PC-9 (cell line): Measurements from ENCODE around the gene C19orf25. TPM values are rescaled to one million over a fixed set of nuclear protein-coding genes. Genes with fewer than 3 reads are reported as not detected.

Experiments
- BruUV-seq: library from RNA; stranded (reverse); fragments of 400-500 nt; replicated peaks from 2 replicates; lab custom pipeline; 2021; lab: Mats Ljungman, UMichigan
- CTCF ChIA-PET: fragments of 300-600 bp; sonication (Branson Sonifier 250); formaldehyde crosslinking; loops from one replicate; lab custom pipeline; 2022; ENCODE audit warnings: antibody characterized with exemption; lab: Charles Lee
- POLR2A ChIA-PET: fragments of 300-600 bp; sonication (Branson Sonifier 250); formaldehyde crosslinking; loops from one replicate; lab custom pipeline; 2022; ENCODE audit warnings: antibody characterized with exemption; ENCODE audit not compliant: unreplicated experiment; lab: Charles Lee
- DNase-seq, 2 experiments: peaks; one replicate each; pipeline versions ENCODE4 v3.0.0 to v3.0.0-alpha.2; 2015 to 2022; ENCODE audit warnings: mixed read lengths in 1 of 2
- H2AFZ ChIP-seq: fragments of 200-600 bp; sonication (generic); 2 replicates; pipeline ENCODE4 v1.8.1; 2017; ENCODE audit warnings: antibody characterized with exemption
- H3F3A ChIP-seq: fragments of 200-600 bp; sonication (generic); 2 replicates; pipeline ENCODE4 v1.8.1; 2017; ENCODE audit warnings: antibody characterized with exemption, mild to moderate bottlenecking, low read depth; ENCODE audit not compliant: insufficient read depth
- H3K27ac ChIP-seq: fragments of 200-600 bp; sonication (generic); 2 replicates; pipeline ENCODE4 v1.6.1; 2016; ENCODE audit warnings: mixed run types
- H3K27me3 ChIP-seq: fragments of 200-600 bp; sonication (generic); 2 replicates; pipeline ENCODE4 v1.6.1; 2016; ENCODE audit warnings: low read depth, mixed run types; ENCODE audit not compliant: insufficient read depth
- H3K36me3 ChIP-seq: fragments of 200-600 bp; sonication (generic); 2 replicates; pipeline ENCODE4 v1.6.1; 2016; ENCODE audit warnings: low read depth, mixed run types
- H3K4me1 ChIP-seq: fragments of 200-600 bp; sonication (generic); replicated peaks from 2 replicates; pipeline ENCODE4 v1.6.1; 2016; ENCODE audit warnings: mixed run types; ENCODE audit not compliant: insufficient read depth
- H3K4me2 ChIP-seq: fragments of 200-600 bp; sonication (generic); 2 replicates; pipeline ENCODE4 v1.6.1; 2017; ENCODE audit warnings: mixed run types
- H3K4me3 ChIP-seq: fragments of 200-600 bp; sonication (generic); 2 replicates; pipeline ENCODE4 v1.6.1; 2016; ENCODE audit warnings: mixed run types
- H3K79me2 ChIP-seq: fragments of 200-600 bp; sonication (generic); 2 replicates; pipeline ENCODE4 v1.6.1; 2017; ENCODE audit warnings: low read depth, mixed run types
- H3K9me2 ChIP-seq: fragments of 200-600 bp; sonication (generic); 2 replicates; pipeline ENCODE4 v1.8.1; 2017; ENCODE audit warnings: mild to moderate bottlenecking; ENCODE audit not compliant: insufficient read depth
- H3K9me3 ChIP-seq: fragments of 200-600 bp; sonication (generic); 2 replicates; pipeline ENCODE4 v1.8.1; 2016; ENCODE audit warnings: low read depth; ENCODE audit not compliant: insufficient read depth
- H4K20me1 ChIP-seq: fragments of 200-600 bp; sonication (generic); 2 replicates; pipeline ENCODE4 v1.8.1; 2017; ENCODE audit not compliant: insufficient read depth
- CTCF ChIP-seq: fragments of 200-600 bp; sonication (generic); conservative IDR thresholded peaks from 2 replicates; pipeline ENCODE4 v1.6.1; 2017; ENCODE audit warnings: mixed run types, antibody characterized with exemption, mild to moderate bottlenecking, moderate library complexity
- EZH2 ChIP-seq: fragments of 200-600 bp; sonication (generic); IDR thresholded peaks from 2 replicates; pipeline ENCODE4 v1.8.0; 2017; ENCODE audit warnings: antibody characterized with exemption, low read depth
- intact Hi-C: fragments of 100-400 bp; cut with micrococcal nuclease; formaldehyde crosslinking; loops from one replicate; pipeline ENCODE4 v1.10.0; 2022; ENCODE audit not compliant: unreplicated experiment
- total RNA-seq: library from RNA; stranded (reverse); gene quantifications from 2 replicates; pipeline ENCODE4 v1.2.3, GENCODE V29; 2021

C19orf25 gene
- total RNA-seq, 1 experiment from 2014 or later: 28.0 TPM

GRCh38 chr19:1495051-1495798 lies 16.2 kb upstream of the C19orf25 start:
- TF ChIP-seq EZH2 (no peak), CTCF (no peak)
- H3K4me1 ChIP-seq: peaks cover 13% of the 10 kb centered on the region
- DNase-seq: no peak
- H3K9me3 ChIP-seq: no peaks in the 10 kb centered on the region
- no peaks in the 10 kb centered on the region for H3K27me3 ChIP-seq
- H4K20me1 ChIP-seq: no peaks in the 10 kb centered on the region
- ChIA-PET POLR2A (no interaction called here), CTCF (no interaction called here)
- H3K36me3 ChIP-seq: no peaks in the 10 kb centered on the region
- H3K9me2 ChIP-seq: no peaks in the 10 kb centered on the region
- H2AFZ ChIP-seq: no peak overlapping the region
- BruUV-seq: no TSS peak
- H3K79me2 ChIP-seq: peaks cover 11% of the 10 kb centered on the region
- no peaks in the 10 kb centered on the region for H3F3A ChIP-seq
- no peak overlapping the region for H3K4me3 ChIP-seq
- H3K27ac ChIP-seq: no peak overlapping the region
- H3K4me2 ChIP-seq: no peak overlapping the region
- intact Hi-C loops: no loop called here

DNA sequence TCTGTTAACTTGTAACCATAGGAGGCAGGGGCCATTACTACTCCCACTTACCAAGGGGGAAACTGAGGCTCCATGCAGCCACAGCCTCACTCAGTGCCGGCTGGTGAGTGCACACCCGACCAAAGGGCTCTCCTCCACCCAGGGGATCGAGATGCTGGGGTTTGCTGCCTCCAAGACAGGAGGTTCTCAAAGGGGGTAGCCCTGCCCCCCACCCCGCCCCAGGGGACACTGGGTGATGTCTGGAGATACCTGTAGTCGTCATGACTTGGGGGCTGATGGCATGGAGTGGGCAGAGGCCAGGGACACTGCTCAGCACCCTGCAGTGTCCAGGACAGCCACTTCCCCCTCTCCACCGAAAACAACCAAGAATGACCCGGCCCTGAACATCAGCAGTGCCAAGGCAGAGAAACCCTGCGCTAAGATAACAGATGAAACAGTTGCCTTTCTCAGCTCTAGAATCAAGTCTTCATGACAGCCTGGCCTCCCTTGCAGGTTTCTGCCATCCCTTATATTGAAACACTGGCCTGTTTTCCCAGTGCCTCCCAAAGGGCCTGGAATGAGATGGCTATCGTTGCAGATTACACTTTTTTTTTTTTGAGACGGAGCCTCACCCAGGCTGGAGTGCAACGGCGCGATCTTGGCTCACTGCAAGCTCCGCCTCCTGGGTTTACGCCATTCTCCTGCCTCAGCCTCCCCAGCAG lies 15.2 kb upstream of the C19orf25 start:
- Histone ChIP-seq H3K4me2 (no peak overlapping the region), H4K20me1 (no peaks in the 10 kb centered on the region), H3F3A (no peaks in the 10 kb centered on the region), H3K9me3 (no peaks in the 10 kb centered on the region), H3K9me2 (no peaks in the 10 kb centered on the region), H3K27ac (no peak overlapping the region), H3K4me1 (peaks cover 13% of the 10 kb centered on the region), H3K36me3 (no peaks in the 10 kb centered on the region), H2AFZ (no peak overlapping the region), H3K79me2 (peaks cover 11% of the 10 kb centered on the region), H3K4me3 (no peak overlapping the region), H3K27me3 (no peaks in the 10 kb centered on the region)
- CTCF ChIA-PET: no interaction called here
- no peak for DNase-seq
- POLR2A ChIA-PET: no interaction called here
- intact Hi-C loops: no loop called here
- BruUV-seq: no TSS peak
- TF ChIP-seq EZH2: no peak
- TF ChIP-seq CTCF: no peak

DNA sequence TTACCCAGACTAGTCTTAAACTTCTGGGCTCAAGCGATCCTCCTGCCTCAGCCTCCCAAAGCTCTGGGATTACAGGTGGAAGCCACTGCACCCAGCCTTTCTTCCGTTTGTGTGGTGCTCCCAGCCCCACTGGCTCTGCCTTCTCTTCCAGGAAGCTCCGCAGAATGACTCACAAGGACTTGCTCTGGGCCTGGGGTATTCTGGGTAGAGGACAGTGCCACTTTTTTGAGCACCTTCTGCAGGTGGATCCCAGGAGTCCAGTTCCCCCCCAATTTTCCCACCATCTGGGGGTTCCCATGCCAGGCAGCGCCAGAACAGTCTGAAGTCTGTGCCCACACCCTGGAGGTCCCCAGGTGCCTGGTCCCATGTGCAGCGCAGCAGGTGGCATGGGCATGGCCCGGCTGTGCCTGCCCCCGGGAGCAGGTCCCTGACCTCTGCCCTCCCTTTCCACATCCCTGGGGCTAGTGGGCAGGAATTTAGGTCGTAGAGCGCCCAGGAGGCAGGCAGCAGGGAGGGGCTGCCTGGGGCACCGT lies 13.5 kb upstream of the C19orf25 start:
- H3K79me2 ChIP-seq: peaks cover 11% of the 10 kb centered on the region
- H3K27me3 ChIP-seq: no peaks in the 10 kb centered on the region
- ChIA-PET CTCF (no interaction called here), POLR2A (interaction anchor here (0.6 kb wide), 1 partner anchor 224 kb away, joined by 4 read pairs; the partner anchor contains the start of gene CIRBP)
- no peaks in the 10 kb centered on the region for H4K20me1 ChIP-seq
- no peaks in the 10 kb centered on the region for H3K36me3 ChIP-seq
- H3K9me3 ChIP-seq: no peaks in the 10 kb centered on the region
- TF ChIP-seq EZH2 (no peak), CTCF (no peak)
- intact Hi-C loops: no loop called here
- BruUV-seq: no TSS peak
- no peaks in the 10 kb centered on the region for H3F3A ChIP-seq
- no peak overlapping the region for H2AFZ ChIP-seq
- peak overlapping the region; percentile 78 for H3K4me2 ChIP-seq
- no peaks in the 10 kb centered on the region for H3K9me2 ChIP-seq
- DNase-seq: peak in 1 of 2 experiments; percentile 66
- H3K4me1 ChIP-seq: peaks cover 13% of the 10 kb centered on the region
- H3K4me3 ChIP-seq: peak overlapping the region; percentile 65; the same call in 1 of the 2 replicates
- H3K27ac ChIP-seq: 0 out of 2 replicates have a peak overlapping the region, but pooled peaks have one; percentile 39
